Measurements from ENCODE around the gene MAZ.
"Not testable (repeated sequence)": the region's sequence is repeated elsewhere in the genome, so short reads cannot be mapped to it uniquely, and the experiment has no call there.

The MAZ gene

DNA sequence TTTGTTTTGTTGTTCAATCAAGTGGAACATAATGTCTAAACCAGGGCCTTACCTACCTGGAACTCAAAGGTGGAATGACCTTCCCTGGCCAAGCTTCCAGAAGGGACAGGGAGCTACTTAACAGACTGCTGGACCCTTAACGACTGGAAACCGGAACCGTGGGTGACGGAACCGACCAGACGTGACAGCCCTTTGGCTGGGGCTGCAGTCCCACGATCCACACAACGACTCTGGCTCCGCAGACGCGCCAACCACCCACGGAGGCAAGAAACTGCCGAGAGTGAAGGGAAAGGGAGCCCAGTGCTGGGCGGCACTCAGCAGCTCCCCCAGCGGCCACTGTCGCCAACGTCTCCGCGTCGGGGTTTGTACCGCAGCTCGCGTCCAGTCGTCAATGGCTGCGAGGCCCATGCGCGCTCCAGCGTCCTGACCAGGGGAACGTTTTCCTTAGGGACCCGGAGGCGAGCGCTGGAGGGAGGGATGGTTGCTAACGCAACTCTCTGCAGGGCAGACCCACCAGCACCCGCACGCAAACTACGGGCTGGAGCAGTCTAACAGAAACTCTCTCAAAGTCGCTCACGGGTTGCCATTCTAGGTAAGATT lies 21.3 kb upstream of the MAZ start:
- DNase-seq = peak; percentile 38

DNA sequence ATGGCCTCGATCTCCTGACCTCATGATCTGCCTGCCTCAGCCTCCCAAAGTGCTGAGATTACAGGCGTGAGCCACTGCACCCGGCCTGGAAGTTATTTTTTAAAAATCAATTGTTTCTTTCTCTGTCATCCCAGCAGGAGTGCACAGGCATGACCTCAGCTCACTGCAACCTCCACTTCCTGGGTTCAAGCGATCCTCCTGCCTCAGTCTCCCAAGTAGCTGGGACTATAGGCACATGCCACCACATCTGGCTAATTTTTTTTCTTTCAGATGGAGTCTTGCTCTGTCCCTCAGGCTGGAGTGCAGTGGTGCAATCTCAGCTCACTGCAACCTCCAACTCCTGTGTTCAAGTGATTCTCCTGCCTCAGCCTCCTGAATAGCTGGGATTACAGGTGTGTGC lies 19.2 kb upstream of the MAZ start:
- DNase-seq = not testable (repeated sequence)

DNA sequence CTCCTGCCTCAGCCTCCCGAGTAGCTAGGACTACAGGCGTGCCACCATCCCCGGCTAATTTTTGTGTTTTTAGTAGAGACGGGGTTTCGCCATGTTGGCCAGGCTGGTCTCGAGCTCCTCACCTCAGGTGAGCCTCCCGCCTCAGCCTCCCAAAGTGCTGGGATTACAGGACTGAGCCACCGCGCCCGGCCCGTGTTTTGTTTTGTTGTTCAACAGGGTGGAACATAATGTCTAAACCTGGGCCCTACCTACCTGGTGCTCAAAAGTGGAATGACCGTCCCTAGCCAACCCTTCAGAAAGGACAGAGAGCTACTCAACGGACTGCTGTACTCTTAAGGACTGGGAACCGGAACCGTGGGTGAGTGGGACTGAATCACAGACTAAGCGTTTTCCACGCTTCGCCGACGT lies 16.6 kb upstream of the MAZ start:
- DNase-seq = no peak

DNA sequence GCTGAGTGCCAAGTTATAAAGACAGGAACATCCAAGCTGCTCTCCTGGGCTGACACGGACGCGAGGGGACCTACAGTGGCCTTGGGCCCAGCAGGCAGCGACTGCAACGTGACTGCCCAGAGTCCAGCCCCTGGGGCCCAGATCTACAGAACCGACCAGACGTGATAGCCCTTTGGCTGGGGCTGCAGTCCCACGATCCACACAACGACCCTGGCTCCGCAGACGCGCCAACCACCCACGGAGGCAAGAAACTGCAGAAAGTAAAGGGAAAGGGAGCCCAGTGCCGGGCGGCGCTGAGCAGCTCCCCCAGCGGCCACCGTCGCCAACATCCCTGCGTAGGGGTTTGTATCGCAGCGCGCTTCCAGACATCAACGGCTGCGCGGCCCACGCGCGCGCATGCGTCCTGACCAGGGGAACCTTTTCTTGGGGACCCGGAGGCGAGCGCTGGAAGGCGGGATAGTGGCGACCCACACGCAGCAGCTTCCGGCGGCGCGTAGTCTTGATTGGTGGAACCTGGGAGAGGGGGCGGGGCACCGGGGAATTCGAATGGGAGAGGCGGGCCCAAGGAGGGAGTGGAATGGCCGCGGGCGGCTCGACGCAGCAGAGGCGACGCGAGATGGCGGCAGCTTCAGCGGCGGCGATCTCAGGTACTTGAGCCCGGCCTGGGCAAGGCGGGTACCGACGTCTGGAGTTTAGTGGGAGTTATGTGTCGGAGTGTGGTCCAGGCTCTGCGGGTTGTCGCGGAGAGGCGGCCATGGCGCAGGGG lies 16.0 kb upstream of the MAZ start, which contains the start of gene KIF22:
KIF22 (plus strand) TSS at position 569 of the 766 bp plus-strand sequence; CDS start at position 578, 9 bp downstream.
- DNase-seq = peak; percentile 99

DNA sequence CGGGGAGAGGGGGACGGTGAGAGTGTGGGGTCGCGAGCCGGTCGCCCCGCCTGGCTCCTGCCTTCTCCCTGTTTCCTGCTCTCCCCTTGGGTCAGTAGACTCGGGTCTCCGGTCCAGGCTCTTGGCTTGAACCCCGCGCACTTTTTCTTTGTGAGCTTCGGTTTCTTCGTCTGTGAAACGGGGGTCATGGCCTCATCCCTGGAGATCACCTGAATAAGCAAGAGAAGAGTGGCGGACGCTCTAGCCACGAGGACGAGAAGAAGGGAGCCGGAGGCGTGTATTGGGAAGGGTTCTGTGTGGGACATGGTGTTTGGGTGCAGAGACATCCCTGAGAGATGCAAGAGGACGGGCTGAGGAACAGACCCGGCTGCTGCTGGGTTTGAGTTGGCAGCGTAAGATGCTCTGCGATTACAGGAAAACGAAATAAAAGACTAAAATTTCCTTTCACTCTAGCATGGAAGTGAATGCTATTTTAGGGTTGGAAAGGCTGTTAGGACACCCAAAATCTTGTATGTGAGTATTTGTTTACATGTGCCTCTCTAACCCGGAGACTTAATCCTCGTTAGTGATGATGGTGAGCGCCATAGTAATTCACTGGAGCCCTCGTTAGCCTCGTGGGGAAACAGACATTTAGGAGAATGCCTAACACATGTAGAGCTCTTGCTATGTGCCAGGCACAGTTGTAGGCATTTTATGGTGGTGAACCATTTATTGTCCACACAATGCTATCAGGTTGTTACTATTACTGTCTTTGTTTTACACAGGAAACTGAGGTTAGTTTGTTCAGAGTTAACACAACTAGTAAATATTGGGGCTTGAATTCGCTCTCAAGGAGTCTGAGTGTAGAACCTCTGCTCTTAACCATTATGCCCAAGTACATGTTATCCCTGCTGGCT lies 15.1 kb upstream of the MAZ start:
- no peak for DNase-seq

DNA sequence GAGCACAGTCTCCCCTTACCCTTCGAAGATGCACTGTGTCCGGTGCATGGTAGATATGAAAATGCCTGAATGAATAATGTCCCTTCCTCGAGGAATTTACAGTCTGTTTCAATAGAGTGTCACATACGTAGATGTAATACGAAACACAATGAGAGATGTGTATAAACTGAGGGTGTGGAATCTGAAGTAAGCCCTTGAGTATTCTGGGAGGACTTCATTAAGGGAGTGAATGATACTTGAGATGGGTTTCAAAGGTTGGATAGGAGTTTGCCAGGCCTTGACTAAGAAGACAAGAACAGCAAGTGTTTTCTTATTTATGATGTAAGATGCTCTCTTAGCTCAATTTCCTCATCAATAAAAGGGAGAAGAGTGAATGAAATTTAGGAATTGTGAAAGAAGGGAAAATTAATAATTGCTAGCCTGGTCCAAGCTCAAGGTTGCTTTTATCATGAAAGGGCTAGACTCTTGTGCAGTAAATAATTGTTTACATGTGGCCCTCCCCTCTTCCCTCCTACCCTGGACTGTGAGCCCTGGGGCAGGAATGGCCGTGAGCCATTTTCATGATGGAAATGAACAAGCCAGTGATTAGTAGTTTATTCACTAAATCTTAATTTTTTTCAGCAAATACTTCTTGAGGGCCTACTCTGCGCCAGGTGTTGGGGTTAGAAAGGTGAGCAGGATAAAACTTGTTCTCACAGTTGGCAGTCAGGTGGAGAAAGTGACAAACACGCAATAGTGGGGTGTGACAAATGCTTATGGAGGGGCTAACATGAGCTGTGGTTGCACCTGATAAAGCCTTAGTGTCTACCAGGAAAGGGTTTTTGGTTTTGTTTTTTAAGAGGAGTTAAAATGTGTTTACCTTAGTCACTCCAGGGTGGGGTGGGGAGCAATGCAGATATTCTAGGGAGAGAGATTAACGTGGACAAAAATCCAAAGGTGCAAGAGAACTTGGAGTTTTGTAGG lies 14.2 kb upstream of the MAZ start:
- no peak for DNase-seq

DNA sequence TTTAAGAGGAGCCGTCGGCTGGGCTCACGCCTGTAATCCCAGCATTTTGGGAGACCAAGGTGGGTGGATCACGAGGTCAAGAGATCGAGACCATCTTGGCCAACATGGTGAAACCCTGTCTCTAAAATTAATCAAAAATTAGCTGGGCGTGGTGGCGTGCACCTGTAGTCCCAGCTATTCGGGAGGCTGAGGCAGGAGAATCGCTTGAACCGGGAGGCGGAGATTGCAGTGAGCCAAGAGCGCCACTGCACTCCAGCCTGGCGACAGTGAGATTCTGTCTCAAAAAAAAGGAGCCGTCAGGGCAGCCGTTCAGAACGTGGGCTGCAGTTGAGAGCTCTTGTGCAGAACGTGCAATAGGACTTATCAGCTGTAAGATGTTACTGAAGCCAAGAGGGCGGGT lies 13.2 kb upstream of the MAZ start:
- DNase-seq = not testable (repeated sequence)

DNA sequence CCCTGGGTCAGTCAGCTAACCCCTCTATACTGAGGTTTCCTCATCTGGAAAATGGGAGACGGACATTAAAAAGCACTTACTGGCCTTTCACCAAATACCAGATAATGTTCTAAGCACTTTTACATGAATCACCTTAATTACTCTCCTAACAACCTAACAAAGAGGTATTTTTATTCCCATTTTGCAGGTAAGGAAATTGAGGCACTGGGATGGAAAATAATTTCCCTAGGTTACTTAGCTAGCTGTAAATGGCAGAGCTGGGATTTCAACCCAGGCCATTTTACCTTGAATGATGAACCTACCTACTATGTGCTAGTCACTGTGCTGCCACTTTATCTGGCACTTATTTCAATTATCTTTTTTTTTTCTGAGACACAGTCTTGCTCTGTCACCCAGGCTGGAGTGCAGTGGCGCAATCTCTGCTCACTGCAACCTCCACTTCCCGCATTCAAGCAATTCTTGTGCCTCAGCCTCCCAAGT lies 12.1 kb upstream of the MAZ start:
- DNase-seq = no peak

DNA sequence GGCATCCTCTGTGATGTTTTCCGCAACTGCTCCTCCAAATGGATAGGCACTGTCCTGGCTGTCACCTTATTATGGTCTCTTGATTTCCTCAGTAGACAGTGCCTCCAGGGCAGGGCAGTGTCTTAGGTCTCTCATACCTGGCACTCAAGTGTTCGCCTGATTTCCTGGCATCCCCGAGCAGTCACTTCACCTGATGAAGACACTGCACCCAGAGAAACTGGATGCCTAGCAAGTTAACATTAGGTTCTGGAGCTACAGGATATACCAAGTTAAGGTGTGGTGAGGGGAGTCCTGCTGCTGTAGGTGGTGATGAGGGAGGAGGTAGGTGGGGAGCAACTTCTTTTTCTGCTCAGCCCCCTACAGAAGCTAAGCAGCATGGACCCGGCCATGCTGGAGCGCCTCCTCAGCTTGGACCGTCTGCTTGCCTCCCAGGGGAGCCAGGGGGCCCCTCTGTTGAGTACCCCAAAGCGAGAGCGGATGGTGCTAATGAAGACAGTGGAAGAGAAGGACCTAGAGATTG lies 3.9 kb upstream of the MAZ start:
- DNase-seq = no peak

DNA sequence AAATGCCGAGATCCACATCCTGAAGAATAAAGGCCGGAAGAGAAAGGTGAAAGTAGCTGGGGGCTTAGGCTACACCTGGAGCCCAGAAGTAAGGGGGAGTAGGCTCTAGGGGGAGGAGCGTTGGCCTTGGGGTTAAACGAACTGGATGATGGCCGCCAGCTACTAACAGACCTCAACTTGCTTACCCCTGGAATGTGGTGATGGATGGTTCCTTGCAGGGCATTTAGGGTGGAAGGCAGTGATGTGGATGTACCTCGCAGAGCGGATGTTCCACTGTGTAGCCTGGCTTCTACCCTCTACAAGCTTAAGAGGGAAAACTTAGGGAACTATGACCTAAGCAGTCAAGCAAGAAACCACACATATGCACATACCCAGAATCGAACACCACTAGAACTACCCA lies 2.3 kb upstream of the MAZ start:
- no peak for DNase-seq

DNA sequence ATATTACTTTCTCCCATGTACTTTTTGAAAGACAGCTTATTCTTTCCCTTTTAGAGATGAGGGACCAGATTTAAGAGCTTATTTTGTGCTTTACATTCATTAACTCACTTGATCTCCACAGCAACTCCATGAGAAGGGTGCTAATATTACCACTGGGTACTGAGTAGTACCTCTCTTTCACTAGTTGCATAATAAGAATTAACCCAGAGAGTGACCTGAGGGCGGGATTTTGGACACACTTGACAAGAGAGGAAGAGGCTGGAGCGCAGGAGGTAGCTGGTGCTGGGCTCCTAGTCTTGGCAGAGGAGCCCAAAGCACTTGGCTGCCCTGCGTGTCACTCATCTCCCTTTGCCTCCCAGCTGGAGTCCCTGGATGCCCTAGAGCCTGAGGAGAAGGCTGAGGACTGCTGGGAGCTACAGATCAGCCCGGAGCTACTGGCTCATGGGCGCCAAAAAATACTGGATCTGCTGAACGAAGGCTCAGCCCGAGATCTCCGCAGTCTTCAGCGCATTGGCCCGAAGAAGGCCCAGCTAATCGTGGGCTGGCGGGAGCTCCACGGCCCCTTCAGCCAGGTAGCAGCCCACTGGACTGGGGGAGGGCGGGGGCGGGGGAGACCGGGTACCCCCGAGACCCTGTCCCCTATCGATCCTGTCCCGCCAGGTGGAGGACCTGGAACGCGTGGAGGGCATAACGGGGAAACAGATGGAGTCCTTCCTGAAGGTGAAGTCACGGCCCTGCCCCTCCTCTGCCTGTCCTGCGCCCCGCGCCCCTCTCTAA lies 1.7 kb upstream of the MAZ start:
- no peak for DNase-seq

DNA sequence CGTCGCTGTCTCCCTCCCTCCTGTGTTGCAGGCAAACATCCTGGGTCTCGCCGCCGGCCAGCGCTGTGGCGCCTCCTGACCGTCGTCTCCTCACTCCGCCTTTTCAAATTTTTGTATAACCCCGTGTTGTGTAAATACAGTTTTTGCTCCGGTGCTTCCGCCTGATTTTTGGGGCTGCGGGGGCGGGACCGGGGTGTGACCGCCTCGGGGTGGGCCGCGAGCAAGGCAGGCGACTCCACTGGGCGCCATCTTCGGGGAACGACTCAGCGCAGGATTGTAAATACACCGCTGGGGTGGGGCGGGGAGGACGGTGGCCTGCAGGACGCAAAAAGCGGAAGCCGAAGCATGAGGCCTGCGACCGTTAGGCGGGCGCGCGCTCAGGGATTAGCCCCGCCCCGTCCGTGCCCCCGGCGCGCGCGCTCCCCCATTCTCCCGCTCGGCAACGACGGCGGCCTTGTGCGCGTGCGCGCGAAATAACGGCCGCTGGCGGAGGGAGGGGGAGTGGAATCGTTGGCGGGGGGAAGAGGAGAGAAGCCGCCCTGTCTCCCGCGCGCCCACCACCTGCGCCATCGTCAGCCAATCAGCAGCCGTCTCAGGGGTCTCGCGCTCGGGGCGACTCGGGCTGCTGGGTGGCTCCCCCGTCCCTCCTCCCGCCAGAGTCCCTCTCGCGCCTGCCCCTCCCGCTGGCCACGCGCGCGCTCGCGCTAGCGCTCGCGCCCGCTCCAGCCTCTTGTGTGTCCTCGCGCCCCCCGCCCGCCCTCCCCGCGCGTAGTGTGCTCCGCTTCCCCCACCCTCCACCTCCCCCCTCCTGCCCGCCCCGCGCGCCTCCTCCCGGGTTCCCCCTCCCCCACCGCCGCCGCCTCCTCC lies 864 bp upstream of the MAZ start:
- peak; percentile 98 for DNase-seq

DNA sequence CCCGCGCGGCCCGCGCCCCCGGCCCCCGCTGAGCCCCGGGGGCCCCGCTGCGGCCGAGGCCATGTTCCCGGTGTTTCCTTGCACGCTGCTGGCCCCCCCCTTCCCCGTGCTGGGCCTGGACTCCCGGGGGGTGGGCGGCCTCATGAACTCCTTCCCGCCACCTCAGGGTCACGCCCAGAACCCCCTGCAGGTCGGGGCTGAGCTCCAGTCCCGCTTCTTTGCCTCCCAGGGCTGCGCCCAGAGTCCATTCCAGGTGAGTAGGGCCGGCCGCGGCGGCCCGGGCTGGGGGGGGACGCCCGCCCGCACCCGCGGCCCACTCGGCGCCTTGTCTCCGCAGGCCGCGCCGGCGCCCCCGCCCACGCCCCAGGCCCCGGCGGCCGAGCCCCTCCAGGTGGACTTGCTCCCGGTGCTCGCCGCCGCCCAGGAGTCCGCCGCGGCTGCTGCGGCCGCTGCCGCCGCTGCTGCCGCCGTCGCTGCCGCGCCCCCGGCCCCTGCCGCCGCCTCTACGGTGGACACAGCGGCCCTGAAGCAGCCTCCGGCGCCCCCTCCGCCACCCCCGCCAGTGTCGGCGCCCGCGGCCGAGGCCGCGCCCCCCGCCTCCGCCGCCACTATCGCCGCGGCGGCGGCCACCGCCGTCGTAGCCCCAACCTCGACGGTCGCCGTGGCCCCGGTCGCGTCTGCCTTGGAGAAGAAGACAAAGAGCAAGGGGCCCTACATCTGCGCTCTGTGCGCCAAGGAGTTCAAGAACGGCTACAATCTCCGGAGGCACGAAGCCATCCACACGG lies 504 bp downstream of the MAZ start:
- peak; percentile 36 for DNase-seq

DNA sequence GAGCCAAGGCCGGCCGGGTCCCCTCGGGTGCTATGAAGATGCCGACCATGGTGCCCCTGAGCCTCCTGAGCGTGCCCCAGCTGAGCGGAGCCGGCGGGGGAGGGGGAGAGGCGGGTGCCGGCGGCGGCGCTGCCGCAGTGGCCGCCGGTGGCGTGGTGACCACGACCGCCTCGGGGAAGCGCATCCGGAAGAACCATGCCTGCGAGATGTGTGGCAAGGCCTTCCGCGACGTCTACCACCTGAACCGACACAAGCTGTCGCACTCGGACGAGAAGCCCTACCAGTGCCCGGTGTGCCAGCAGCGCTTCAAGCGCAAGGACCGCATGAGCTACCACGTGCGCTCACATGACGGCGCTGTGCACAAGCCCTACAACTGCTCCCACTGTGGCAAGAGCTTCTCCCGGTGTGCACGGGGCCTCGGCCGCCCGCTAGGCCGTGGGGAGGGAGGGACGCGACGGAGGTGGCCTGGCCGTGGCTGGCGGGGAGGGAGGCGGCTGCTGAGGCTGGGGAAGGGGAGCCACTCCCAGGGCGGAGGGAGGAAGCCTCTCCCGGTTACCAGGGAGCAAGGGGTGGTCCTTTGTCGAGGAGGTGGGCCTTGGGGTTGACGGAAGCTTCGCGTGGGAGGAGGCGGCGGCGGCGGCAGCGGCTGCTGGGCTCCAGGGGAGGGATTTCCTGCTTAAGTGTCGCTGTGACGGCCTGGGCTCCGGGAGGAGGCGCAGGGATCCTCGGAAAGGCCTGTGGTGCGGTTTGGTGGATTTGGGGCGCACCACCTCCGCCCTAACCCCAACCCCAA lies 1.3 kb downstream of the MAZ start:
- peak; percentile 87 for DNase-seq

DNA sequence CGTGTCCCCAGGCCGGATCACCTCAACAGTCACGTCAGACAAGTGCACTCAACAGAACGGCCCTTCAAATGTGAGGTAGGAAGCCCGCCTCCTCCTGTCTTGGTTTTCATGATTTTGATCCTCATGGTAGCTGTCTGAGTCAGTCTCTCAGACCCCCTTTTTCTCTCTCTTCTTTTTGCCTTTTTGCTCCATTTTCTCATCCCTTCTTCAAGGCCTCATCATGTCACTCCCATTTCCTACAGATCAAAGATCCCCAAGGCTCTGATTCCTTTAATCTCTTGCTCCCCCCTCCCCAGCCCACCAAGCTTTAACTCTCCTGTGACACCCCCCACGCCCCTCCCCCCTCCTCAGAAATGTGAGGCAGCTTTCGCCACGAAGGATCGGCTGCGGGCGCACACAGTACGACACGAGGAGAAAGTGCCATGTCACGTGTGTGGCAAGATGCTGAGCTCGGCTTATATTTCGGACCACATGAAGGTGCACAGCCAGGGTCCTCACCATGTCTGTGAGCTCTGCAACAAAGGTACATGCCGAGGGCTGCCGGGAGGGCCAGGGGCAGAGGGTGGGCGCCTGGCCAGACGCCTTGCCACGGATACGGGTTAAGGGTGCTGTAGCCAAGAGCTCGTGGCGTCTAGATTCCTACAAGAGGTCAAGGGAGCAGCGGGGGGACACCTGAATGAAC lies 2.0 kb downstream of the MAZ start:
- DNase-seq = no peak

DNA sequence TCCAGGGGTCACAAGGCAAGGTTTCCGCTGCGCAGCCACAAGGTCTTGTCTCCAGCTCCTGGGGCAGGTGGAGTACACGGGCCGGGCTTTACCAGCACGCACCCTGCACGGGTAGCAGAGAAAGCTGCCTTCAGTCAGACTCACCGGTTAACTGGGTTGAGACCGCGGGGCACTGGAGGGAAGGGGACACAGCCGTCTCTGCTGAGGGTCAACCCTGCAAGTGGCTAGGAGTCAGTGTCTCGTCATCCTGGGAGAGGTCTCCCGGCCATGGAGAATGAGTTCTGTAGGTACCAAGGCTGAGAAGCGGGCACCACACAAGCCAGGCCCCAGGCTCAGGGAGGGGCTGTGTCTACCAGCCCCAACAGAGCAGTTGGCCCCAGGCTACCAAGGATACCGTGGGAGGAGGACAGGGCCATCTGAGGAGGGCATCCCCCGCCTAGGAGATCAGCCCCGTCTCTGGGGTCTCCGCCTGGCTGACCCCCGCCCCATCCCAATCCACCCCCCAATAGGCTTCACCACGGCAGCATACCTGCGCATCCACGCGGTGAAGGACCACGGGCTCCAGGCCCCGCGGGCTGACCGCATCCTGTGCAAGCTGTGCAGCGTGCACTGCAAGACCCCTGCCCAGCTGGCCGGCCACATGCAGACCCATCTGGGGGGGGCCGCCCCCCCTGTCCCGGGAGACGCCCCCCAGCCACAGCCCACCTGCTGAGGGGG lies 2.9 kb downstream of the MAZ start:
- no peak for DNase-seq
